Stimulated activated CD4-positive, alpha-beta T cell treated with anti-CD3 and anti-CD28 coated beads, TNF-alpha, amount 100 ng/mL, for 48 hours (primary cell): ENCODE results near the gene CTTN.

Experiments
- DNase-seq, 3 donors: peaks; one replicate each; pipeline ENCODE4 v3.0.0-alpha.2; 2020; ENCODE audit warnings: low read depth in 3 of 3

The CTTN gene

DNA sequence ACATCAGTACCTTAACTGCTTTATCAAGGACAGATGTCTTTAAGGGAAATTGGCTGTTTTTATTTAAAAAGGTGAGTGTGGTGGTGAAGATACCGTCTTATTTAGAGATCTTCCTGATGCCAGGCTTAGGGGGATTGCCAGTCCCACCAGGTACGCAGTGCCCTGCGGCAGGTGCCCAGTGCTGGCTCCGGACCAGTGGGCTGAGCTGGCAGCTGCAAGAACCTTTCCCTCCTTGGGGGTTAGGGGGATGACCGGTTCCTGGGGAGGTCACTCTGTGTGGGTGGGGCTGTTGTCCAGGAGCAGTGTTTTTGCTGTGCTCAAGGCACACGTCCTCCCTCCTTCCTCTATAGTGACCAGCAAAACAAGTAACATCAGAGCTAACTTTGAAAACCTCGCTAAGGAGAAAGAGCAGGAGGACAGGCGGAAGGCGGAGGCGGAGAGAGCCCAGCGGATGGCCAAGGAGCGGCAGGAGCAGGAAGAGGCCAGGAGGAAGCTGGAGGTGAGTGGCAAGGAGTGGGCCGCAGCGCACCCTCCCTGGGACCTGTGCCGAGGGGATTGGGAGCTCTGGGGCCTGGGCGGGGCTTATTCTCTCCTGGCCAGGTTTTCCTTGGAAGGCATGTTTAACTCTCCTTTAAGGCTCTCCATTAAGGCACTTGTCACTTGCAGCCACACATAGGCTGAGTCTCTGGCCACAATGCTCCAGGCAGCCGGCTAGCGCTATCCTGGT is 30.5 kb downstream of the CTTN start:
- DNase-seq = no peak

DNA sequence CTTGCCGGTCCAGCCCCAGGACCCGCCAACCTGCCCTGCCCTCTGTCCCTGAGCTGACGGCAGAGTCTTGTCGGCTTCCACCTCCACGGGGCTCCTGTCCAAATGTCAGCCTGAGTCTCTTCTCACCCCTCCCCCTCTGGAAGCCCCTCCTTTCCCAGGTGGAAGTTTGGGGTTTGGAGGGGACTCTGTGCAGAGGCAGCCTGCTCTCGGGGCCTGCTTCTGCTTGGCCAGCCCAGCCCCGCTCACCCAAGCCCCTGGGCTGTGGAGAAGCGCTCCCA is 31.0 kb downstream of the CTTN start:
- no peak for DNase-seq

DNA sequence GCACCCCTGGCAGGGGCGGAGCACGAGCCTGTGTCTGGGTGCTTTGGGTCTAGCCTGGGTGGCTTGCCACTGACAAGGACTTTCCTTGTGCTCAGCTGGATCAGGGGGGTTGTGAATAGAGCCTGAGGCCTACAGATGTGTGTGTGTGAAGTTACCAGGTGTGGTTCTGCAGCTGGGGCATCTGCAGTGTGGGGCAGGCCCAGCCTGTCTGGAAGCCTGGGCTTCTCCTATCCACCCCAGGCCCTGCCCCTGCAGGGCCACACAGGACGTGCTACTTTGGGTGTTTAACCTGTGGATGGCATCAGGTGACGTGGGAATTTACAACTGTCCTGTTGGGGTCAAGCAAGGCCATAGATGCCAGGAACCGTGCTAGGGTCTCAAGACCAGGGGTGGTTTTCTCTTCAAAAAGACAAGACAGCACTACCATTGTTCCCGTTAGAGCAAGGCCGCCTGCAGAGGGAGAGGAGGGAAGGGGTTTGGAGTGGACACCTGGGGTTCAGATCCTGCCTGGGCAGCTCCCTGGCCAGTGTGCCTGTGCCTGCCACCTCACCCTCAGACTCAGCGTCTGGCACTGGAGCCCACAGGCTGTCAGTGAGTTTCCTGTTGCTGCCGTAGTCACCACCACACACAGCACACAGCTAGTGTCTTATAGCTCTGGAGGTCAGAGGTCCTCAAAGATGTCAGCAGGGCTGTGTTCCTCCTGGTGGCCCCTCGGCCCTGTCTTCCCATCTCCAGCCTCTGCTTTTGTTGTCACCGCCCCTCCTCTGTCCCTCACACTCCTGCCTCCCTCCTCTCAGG is 31.6 kb downstream of the CTTN start:
- DNase-seq = no peak

DNA sequence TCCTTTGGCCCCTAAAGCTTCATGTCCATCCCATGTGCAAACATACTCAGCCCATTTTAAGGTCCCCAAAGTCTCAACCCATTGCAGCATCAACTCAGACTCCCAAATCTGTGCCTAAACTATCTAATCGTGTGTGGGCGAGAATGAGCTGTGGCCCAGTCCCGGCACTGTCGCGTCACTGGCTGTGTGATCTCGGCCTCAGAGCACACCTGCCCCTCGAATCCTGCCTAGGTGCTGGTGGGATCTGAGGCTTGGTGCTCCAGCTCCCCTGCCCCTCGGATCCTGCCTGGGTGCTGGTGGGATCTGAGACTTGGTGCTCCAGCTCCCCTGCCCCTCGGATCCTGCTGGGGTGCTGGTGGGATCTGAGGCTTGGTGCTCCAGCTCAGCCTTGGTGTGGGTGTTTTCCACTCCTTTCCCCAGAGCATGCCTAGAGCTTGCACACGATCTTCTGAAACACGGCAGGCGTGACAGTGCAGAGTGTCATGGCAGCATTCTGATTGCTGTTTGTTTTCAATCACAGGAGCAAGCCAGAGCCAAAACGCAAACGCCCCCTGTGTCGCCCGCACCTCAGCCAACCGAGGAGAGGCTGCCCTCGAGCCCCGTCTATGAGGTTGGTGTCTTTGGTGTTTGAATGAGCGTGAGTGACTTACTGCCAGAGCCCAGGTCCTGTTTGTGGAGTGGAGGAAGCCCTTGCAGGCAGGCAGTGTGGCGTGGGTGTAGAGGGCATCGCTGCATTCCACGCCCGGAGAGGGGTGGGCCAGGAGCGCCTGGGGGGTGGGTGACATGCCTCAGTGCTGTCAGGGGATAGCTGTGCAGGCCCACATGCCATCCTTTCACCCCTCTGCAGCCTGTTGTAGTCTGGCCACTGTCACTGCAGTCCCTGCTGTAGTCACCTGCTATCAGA is 32.6 kb downstream of the CTTN start:
- no peak for DNase-seq

DNA sequence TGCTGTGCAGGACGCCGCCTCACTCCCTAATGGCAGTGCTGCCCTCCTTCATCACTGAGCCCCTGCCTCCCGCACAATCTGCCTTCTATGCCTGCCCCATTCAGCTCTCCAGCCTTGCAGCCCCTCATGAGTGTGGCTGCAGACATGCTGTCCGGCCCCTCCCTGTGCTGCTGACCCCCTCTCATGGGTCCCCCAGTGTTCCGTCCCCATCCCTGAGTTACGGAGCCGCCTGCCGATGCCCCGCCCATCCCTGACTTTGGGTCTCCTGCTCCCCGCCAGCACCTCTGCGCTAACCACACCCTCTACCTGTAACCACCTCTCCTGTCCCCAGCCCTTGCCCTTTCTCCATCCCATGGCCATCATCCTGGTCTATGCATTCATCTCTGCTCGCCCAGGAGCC is 33.3 kb downstream of the CTTN start:
- DNase-seq = no peak

DNA sequence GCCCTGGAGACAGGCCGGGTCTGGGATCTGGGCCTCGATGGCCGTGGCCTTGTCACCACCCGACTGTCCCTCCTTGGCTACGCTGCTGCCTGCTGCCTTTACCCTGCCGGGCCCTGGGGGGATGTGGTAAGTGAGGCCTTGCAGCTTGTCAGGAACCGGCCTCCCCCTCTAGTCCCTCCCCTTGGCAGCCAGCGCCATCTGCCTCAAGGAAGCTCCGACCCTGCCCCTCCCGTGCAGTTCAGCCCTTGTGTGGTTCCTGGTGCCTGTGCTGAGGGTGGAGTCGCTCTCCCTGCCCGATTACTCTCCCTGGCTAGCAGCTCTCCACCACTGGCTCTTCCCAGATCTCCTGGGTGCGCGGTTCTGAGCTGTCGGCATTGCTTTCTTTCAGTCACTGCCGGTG is 33.7 kb downstream of the CTTN start:
- DNase-seq = no peak

DNA sequence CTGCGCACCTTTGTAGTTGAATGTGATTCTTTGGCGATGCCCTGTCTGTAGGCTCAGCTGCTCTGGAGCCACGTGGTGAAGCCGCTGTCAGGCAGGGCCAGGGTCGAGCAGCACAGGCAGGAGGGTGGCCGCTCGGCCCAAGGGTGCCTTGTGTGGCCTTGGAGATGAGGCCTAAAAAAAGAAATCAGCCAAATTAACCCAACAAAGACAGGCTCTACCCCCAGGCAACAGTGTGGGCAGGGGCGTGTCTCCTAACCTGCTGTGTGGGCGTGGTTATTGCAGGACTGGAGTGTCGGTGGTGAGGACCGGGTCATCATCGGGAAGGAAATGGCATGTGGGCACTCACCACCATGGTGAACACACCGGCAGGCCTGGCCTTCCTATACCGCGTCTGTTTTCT is 34.3 kb downstream of the CTTN start:
- DNase-seq = no peak

DNA sequence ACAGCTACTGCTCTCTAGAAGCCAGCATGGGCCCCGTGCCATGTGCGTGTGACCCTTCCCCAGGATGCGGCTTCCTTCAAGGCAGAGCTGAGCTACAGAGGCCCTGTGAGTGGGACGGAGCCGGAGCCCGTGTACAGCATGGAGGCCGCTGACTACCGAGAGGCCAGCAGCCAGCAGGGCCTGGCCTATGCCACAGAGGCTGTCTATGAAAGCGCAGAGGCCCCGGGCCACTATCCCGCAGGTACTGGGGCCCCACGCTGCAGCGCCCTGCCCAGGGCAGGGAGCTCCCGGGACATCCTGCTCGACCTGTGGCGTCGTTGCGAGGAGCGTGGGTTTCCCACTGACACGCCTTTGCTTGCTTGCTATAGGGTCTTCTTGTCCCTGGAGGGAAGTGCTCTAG is 34.7 kb downstream of the CTTN start:
- no peak for DNase-seq

DNA sequence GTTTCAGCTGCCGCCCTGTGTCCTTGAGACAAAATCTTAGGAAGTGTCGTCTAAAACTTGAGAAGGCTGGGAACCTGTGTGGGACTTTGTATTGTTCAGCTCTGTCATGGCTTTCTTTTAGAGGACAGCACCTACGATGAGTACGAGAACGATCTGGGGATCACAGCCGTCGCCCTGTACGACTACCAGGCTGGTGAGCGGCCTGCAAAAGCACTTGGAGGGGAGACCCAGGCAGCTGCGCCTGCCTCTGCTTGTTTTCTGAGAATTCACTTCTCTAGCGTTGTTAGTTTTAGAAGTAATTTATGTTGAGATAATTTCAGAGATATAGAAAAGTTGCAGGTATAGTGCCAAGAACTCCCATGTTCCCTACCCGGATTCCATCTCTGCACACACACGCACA is 35.2 kb downstream of the CTTN start:
- no peak for DNase-seq

DNA sequence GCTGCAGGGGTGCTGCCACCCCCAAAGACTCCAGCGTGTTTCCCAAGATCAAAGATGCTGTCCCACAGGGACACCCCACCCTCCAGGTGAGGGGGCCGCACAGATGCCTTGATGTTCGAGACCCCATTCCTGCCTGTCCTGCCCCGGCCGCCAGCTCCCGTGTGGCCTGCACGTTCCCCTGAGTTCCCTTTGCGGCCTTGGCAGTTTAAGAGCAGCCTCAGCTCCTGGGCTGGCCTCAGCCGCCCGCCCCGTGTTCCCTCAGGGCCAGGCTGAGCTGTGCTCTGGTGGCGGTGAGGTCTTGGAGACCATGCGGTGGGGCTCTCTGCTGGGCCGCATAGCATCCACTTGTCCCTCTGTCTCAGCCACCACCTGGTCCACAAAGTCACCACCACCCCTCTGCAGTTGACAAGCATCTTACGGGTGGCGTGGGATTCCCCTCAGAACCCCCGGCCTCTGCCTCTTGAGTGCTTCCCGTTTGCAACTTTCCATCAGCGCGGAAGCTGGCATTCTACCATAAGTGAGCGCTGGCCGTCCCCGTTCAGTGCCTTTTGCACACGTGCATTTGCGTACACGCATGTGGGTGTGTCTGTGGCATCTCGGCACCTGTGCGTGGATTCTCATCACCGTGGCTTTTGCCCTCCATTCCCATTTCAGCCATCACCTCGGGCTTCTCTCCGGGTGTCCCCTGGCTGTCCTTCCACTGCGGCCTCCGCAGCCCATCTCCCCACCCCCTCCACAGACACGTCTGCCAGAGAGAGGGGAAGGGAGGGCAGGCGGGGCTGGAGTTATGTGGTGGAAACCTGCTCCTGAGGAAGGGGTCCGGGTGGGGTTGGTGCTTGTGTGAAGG is 35.9 kb downstream of the CTTN start:
- no peak for DNase-seq

DNA sequence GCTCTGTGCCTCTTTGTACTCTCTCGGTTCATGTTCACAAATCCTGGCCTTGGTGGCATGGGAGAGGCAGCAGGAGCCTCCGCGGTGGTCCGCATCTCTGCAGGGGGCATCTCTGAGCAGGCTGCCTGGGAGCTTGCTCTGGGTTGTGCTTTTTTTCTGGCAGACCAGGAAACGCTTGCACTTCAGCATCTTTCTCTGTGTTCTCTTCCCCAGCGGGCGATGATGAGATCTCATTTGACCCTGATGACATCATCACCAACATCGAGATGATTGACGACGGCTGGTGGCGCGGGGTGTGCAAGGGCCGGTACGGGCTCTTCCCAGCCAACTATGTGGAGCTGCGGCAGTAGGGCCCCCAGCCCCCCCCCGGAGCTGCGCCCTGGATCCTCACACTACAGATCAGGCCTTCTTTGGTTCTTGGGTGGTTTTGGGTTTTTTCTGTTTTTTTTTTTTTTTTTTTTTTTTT is 36.5 kb downstream of the CTTN start:
- DNase-seq = no peak

DNA sequence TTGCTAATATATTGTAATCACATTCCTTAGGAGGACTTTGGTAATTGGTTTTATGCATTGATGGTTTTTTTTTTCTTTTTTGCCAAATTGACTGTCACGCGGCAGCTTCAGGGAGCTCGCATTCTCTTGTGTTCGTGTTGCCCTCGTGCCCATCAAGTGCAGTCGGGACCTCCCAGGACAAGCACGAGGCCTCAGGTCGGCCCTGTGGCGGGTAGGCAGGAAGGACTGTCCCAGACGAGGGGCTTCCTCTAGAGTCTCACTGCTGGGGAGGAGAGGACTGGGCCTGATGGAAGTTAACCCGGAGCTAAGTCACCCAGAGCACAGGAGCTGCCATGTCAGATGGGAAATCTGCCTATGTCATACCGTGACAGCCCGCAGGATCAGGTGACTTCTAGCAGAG is 37.0 kb downstream of the CTTN start:
- no peak for DNase-seq

DNA sequence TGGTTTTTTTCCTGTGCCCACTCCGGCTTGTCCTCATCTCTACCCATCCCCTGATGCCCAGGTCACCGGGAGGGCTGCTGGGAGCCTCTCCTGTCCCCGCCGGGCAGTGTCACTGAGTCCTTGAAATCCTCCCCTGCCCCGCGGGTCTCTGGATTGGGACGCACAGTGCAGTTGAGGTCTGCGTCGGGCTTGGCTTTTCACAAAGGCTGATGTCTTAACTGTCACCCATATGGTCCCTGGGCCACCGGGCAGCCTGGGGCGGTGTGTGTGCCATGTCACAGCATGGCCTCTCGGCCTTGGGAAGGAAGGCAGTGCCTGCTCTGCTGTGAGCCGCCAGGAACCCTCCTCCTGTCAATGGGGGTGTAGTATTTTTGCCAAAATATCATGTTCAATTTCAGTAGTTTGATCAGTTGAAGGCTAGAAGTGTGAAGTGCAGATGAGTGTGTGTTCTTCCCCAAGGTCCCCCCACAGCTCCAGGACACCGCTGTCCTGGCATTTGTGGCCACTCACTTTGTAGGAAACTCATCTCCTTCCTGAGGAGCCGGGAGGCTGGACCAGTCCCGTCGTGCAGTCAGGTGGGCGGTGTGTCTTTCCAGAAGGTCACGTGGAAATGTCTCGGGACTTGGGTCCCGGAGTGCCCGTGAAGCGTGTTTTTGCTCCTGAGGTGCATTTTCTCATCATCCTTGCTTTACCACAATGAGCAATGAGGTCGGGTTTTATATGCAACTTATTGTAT is 37.6 kb downstream of the CTTN start:
- DNase-seq = no peak

DNA sequence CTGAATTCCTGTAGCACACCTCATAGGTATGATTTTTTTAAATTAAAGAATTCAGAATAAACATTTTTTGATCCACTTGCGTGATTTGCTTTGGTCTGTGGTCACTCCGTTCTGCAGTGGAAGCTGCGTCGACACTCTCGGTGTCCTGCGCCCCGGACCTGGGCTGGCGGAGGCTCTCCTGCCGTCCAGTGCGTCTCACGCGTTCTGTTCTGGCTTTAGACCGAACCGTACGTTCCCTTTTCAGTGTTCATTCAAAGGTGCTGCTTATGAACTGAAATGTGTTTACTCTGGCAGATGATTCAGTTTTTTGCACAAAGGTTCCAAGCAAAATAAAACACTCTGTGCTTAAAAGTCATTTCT is 38.2 kb downstream of the CTTN start:
- no peak for DNase-seq

DNA sequence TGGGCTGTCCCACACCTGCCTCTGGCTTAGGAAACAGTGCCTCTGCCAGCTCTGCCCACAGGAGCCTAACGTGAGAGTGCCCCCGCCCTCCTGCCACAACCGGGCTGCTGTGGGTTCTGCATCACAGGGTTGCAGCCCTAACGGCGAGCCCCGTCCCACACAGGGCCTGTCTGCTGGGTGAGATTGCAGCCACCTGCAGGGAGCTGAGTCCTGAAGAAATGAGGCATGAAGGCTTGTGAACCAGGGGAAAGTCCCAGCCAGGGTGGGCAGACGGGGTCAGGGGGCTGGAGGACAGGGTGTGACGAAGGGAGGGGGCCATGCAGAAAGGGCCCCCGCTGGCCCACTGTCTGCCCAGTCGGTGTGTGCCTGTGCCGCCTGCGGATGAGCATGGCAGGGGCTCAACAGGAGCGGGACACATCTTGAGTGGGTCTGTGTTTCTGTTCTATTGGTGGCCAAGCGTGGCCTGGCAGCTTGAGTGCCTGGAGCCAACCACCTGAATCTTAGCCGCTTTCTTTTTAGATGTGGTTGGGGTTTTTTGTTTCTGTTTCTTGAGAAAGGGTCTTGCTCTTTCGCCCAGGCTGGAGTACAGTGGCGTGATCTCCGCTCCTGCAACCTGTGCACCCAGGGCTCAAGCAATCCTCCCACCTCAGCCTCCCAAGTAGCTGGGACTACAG is 38.9 kb downstream of the CTTN start:
- DNase-seq = no peak

DNA sequence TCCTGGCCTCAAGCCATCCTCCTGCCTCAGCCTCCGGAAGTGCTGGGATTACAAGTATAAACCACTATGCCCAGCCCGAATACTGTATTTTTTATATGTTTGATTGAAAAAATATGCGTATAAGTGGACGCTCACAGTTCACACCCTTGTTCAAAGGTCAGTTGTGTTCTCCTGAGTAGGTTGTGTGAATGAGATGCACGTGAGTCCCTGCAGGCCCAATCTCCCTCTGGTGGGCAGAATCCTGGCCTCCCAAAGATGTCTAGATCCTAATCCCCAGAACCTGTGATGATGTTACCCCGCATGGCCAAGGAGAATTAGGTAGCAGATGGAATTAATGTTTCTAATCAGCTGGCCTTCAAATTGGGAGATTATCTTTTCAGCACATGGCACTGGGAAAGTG is 41.9 kb downstream of the CTTN start:
- no peak for DNase-seq

DNA sequence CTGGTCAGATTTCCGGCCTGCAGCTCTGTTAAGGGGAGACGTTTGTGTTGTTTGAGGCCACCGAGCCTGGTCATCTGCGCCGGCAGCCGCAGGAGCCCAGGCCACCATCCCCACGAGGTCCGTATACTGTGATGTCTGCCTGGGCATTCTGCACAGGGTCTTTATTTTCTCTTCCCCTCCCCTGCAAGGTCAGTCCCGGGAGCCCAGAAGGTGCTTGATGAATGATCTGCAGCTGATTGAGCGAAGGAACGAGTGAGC is 45.4 kb downstream of the CTTN start:
- no peak for DNase-seq

DNA sequence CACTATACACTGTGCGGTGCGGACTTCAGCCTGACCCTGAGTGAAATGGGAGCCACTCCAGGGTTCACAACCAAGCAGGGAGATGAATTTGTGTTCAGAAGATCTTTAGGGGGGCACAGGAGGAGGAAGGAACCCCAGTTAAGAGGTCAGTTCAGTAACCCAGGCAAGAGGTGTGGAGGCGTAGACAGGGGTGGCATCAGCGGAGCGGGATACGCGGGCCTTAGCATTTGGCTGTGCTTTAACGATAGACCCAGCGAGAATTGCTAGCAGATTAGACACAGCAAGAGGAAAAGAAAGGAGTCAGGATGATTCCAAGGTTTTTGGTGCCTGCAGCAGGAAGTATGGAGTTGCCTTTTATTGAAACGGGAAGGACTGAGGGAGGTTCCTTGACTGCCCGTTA is 46.8 kb downstream of the CTTN start:
- DNase-seq = no peak

DNA sequence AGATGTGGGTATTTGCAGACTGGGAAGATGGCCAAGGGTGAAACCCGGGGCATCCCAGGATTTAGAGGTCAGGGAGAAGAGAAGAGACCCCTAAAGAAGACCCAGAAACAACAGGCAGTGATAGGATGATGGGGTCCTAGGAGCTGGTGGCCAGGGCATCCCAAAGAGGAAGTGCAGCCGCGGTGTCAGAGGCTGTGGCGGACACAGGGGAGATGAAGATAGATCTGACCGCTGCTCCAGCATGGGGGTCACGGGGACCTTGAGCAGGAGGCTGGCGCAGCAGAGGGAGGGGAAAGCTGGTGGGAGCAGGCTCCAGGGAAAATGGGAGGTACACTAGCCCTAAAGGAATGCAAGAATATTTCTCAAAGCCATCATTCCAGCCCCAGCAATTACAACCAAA is 47.3 kb downstream of the CTTN start:
- no peak for DNase-seq

DNA sequence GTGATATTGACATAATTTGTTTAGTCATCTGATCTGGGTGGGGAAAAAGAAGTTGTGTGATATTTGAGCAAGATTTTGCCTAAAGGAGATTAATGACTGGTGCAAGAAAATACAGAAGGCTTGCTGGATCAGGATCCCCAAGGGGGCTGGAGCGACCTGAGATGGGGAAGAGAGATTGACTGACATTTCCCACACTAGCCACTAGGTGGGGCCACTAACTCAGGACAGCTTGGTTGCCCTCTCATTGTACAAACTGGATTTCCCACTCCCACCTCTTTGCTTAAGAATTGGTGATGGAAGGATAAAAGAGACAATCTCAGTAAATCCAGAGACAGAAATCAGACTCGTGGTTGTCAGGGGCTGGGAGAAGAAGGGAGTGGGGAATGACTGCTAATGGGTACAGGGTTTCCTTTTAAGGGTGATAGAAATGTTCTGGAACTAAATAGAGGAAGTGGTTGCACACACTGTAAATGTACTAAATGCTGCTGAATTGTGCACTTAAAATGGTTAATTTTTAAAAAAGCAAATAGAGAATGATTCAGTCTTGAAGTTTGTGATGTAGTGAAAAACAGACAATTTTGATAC is 50.7 kb downstream of the CTTN start:
- DNase-seq = no peak
